GM19193 (cell line): ENCODE results near the gene POU5F2.

Experiments
- POLR2A ChIP-seq: IDR thresholded peaks from 4 replicates; pipeline ENCODE4 v1.6.1; 2011; ENCODE audit not compliant: insufficient read depth, insufficient read length; ENCODE audit errors: extremely low read depth

The POU5F2 gene

GRCh38 chr5:93741136-93741811 lies at the start of gene POU5F2:
POU5F2 (minus strand) TSS chr5:93741600; CDS start chr5:93741563, 37 bp downstream.
- no peak for TF ChIP-seq POLR2A

GRCh38 chr5:93790401-93790800 lies 49.0 kb upstream of the POU5F2 start:
- TF ChIP-seq POLR2A = no peak

- no peak for TF ChIP-seq POLR2A
These were observed 48.0 kb upstream of the POU5F2 start for GRCh38 chr5:93789173-93790067.

- no peak for TF ChIP-seq POLR2A
These were observed 46.2 kb upstream of the POU5F2 start for GRCh38 chr5:93787598-93787997.

- TF ChIP-seq POLR2A = no peak
These were observed 44.1 kb upstream of the POU5F2 start for GRCh38 chr5:93785475-93785874.

- no peak for TF ChIP-seq POLR2A
These were observed 41.6 kb upstream of the POU5F2 start for GRCh38 chr5:93782978-93783377.

- no peak for TF ChIP-seq POLR2A
These were observed 36.2 kb upstream of the POU5F2 start for GRCh38 chr5:93777620-93778019.

GRCh38 chr5:93756372-93756771 lies 15.0 kb upstream of the POU5F2 start:
- no peak for TF ChIP-seq POLR2A

GRCh38 chr5:93755716-93756115 lies 14.3 kb upstream of the POU5F2 start:
- TF ChIP-seq POLR2A = no peak

- no peak for TF ChIP-seq POLR2A
These were observed 7.5 kb upstream of the POU5F2 start for GRCh38 chr5:93748875-93749397.

GRCh38 chr5:93746406-93747056 lies 5.1 kb upstream of the POU5F2 start:
- no peak for TF ChIP-seq POLR2A

- TF ChIP-seq POLR2A = no peak
These were observed 5.1 kb downstream of the POU5F2 start for GRCh38 chr5:93736284-93736683.

GRCh38 chr5:93735378-93735777 lies 6.0 kb downstream of the POU5F2 start:
- no peak for TF ChIP-seq POLR2A

- no peak for TF ChIP-seq POLR2A
These were observed 9.4 kb downstream of the POU5F2 start for GRCh38 chr5:93731987-93732386.

- no peak for TF ChIP-seq POLR2A
These were observed 14.8 kb downstream of the POU5F2 start for GRCh38 chr5:93726595-93726994.

- no peak for TF ChIP-seq POLR2A
These were observed 16.6 kb downstream of the POU5F2 start for GRCh38 chr5:93724791-93725190.

GRCh38 chr5:93723681-93724080 lies 17.7 kb downstream of the POU5F2 start:
- TF ChIP-seq POLR2A = no peak
